Smooth muscle cell of the umbilical artery (primary cell): Measurements from ENCODE around the gene MS4A7. TPM values are rescaled to one million over a fixed set of nuclear protein-coding genes. Genes with fewer than 3 reads are reported as not detected.

Experiments
- total RNA-seq: library from RNA; depleted of rRNA; stranded (reverse); fragments of >200 nt; gene quantifications from 2 replicates; pipeline ENCODE4 v1.2.3, GENCODE V29; 2014

Gene MS4A7, protein sequence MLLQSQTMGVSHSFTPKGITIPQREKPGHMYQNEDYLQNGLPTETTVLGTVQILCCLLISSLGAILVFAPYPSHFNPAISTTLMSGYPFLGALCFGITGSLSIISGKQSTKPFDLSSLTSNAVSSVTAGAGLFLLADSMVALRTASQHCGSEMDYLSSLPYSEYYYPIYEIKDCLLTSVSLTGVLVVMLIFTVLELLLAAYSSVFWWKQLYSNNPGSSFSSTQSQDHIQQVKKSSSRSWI
- total RNA-seq = not detected in 2 replicates

DNA sequence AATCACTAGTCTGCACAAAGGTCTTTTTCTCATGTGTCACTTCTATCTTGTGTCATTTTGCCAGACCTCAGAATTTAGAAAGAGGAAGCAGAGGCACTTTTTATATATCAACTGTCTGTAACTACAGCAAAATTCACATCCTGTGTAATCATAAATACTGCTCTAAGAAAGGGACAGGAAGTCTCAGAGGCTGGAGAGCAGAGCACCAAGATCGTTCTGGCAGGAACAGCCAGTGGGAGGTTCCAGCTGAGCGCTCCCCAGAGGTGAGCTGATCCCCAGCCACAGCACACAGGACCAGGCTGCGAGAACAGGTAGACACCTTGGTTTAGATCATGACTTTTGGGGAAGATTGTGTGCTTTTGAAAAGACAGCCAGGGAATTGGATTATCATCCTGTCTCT lies at the start of gene MS4A7:
Gene MS4A7, plus strand, starts transcription at position 179 of the 400 bp plus-strand sequence. CDS start 4,610 bp downstream, outside the sequence.

DNA sequence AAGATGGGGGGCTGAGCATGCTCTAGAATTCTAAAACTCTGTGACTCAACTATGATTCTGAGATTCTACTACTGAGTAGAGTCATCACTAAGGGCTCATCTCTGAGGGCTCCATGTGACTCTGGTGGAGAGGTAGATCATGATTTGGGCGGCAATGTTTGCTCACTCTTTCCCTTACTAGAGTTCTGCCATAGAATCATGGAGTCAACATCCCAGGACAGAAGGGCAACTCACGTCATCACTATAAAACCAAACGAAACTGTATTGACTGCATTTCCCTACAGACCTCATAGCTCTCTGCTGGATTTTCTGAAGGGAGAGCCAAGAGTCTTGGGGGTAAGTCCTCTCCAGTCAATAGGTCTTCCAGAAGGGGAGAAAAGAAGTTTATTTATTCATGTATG lies 18.1 kb downstream of the MS4A7 start, which contains the start of gene MS4A14:
Gene MS4A14, plus strand, starts transcription at position 78 of the 400 bp plus-strand sequence. Its CDS starts 120 bp downstream, at position 198.

DNA sequence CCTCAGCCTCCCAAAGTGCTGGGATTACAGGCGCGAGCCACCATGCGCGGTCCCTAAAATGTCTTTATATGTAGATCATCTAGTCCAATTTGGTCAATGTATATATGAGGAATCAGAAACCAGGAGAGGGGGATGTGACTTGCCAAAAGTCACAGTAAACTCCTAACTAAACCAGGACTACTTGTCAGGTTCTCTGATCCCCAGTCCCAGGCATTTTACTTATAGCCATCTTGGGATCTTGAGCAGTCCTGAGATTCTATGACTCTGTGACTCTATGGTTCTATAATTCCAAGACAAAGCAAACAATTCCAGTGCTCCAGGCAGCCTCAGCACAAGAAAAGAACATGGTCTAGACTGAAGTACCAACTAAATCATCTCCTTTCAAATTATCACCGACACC lies 50.9 kb downstream of the MS4A7 start, which contains the start of gene MS4A5:
Gene MS4A5, plus strand, starts transcription at position 301 of the 400 bp plus-strand sequence. CDS start 103 bp downstream, outside the sequence.

Other genes with a start within 250 kb of the MS4A7 start
- not detected in 2 replicates for gene MS4A6A, start 195.4 kb upstream of the MS4A7 start, total RNA-seq
- not detected in 2 replicates for gene MS4A4E, start 135.4 kb upstream of the MS4A7 start, total RNA-seq
- not detected in 2 replicates for gene MS4A4A, start 97.9 kb upstream of the MS4A7 start, total RNA-seq
- not detected in 2 replicates for gene MS4A6E, start 51.3 kb upstream of the MS4A7 start, total RNA-seq
- gene MS4A14, start 17.9 kb downstream of the MS4A7 start, total RNA-seq = not detected in 2 replicates
- not detected in 2 replicates for gene MS4A5, start 51.0 kb downstream of the MS4A7 start, total RNA-seq
- gene MS4A1, start 77.3 kb downstream of the MS4A7 start, total RNA-seq = not detected in 2 replicates
- gene MS4A12, start 114.2 kb downstream of the MS4A7 start, total RNA-seq = not detected in 2 replicates
- gene MS4A13, start 136.9 kb downstream of the MS4A7 start, total RNA-seq = not detected in 2 replicates